GM21786 (cell line): ENCODE results near the gene CDT1.

Source experiments
- ATAC-seq: cut with Tn5 transposase; IDR thresholded peaks from one replicate; pipeline ENCODE4 v1.9.1; 2021; ENCODE audit not compliant: unreplicated experiment

The CDT1 gene

DNA sequence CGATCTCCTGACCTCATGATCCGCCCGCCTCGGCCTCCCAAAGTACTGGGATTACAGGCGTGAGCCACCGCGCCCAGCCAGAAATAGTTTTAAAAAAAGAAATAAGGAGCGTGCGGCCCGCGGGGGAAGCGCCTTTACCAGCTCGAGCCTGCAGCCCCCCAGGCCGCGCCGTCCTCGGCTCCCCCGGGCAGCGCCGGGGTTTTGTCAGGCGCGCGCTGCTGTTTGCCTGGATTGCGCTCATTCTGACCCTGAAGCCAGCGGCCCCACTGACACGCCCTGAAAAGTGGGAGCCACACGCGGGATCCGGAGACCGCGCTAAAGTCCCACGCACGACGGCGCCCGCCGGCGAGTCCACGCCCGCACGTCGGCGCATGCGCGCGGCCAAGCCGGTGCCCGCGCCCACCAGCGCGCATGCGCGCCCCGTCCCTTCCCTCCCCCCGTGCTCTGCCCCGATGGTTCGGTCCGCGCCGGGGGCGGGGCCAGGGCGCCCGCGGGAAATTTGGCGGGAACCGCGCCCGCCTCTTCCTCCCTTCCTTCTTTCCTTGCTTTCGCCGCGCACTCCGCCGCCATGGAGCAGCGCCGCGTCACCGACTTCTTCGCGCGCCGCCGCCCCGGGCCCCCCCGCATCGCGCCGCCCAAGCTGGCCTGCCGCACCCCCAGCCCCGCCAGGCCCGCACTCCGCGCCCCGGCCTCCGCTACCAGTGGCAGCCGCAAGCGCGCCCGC is at the start of gene CDT1:
CDT1 (plus strand) TSS at position 526 of the 724 bp plus-strand sequence; CDS start at position 569, 43 bp downstream.
- no peak for ATAC-seq

DNA sequence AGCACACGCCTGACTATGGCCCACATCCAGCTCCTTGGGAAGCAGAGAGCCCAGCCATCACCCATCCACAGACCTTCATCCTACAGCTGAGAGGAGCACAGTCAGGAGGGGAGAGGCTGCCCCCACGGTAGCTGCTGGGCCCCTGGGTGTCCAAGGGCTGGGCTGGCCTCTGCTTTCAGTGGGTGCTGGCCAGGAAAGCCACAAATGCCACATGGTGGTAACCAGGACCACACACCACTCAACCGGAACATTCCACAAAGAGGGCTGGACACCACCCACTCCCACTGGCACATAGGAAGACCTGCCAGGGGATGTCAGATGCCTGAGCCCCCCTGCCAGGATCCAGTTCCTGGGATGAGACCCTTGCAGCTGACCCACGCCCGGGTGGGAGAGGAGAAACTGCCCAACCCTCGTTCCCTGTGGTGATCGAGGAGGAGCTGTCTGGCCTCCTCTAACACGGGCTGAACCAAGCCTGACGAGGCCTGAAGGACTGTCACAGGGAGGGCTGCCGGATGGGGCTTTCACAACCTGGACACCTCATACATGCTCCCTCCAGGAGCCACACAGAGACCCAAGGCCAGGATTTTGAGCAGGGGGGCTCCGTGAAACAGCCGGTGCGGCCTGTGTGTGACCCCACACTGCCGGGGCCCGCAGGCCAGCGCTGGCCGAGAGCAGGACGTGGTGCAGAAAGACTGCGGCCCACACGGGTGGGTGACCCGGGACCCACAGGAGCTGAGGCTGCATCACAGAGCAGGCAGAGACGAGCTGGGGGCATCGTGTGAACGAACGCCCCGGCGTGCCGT is 49.3 kb upstream of the CDT1 start:
- no peak for ATAC-seq

DNA sequence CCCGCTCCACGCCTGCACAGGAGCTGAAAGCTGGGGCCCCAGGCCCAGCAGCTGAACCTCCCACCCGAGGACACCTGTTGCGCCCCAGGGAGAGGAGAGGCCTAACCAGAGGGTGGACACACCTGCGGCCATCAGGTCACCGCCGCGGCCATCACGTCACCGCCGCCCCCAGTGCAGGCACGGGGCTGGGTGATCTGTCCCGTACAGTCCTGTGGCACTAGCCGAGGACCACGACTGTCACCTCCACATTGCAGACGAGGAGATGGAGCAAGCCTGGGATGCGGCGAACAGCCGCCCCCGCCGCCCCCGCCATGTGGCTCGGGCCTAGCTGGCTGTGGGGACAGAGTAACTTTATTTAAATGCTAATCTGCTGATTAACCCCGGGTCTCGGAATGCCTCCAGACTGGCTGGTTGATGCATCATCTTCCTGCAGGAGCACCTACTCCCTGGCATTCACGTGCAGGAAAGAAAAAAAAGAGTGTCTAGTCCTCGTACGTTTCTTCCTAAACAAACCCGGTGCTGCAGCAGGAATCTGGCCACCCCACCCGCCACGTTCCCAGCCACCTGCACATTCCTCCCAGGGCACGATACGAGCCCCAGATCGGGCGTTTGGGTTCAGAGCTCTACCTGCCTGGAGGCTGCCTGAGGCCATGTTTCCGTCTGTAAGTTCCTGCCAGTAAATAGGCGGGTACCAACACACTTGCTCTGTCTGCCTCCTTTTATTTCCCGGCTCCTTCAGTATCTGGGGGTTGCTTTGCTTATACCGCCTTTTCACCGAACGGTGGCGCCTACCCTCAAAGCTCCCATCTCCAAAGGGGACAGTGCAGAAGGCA is 48.5 kb upstream of the CDT1 start:
- no peak for ATAC-seq

DNA sequence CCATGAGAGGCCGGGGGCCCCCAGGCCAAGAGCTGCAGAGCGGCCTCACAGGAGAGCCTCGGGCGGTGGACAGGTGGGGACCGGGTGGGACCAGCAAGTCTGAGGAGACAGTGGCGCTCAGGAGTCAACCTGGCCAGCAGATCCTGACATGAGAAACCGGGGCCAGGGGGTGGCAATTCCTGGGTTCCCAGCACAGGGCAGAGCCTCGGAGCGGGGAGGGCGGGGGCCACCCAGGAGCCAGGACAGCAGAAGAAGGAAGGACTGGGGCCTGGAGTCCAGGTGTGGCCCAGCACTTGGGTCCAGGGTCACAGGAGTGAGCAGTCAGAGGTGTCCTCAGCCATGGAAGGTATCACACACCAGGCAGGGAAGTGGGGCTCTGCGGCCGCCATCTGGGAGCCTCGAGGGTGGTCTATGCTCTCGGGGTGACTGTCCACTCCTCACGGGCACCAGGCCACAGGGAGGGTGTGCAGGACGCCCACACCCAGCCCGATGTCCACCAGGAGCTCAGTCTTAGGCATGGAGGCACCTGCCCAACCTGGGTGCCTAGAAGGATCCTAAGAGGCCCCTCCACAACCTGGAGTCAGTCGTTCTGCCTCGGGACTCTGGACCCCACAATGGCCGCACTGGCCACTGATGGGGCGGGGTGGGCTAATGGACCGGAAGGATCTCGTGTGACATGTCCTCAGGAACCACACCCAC is 47.7 kb upstream of the CDT1 start:
- ATAC-seq: no peak

DNA sequence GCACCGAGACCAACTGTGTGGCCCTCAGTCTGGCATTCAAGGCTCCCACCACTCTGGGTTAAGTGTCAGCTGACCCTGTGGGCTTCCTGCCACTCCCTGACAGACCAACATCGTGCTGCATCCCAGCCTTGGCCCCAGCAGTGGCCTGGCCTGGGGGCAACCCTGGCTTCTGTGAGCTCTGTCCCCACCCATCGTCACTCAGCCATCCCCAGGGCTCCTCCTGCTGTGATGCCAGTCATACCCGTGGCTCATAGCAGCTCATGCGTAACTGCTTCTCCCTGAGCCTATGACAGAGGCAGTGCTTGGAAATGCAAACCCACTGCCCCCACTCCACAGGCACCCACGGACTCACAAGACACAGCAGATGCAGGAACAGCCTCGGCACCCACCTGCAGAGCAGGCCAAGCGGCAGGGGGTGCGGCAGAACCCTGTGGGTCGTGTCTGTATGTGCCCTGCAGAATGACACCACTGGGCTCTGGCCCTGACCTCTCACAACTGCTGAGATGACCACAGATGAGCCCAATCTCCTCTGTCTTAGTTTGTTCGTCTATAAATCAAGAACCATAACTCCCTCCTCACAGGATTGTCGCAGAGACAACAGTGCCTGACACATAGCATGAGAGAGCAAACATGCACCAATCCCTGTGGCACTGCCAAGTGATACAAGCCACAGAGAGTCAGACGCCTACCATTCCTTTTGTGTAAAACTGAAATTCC is 45.2 kb upstream of the CDT1 start:
- ATAC-seq: no peak

DNA sequence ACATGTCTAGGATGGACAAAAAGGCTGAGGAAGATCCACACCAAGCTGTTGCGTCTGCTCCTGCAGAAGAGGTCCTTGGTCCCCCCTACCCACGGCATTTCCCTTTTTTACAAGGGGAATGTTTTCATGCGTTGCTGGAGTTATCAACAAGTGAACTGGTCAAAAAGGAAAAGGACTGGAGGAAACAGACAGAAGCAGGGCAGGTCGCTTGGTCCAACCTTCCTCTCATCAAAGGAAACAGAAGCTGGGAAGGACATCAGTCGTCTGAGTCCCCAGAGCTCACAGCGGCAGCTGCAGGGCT is 44.7 kb upstream of the CDT1 start:
- ATAC-seq: no peak

DNA sequence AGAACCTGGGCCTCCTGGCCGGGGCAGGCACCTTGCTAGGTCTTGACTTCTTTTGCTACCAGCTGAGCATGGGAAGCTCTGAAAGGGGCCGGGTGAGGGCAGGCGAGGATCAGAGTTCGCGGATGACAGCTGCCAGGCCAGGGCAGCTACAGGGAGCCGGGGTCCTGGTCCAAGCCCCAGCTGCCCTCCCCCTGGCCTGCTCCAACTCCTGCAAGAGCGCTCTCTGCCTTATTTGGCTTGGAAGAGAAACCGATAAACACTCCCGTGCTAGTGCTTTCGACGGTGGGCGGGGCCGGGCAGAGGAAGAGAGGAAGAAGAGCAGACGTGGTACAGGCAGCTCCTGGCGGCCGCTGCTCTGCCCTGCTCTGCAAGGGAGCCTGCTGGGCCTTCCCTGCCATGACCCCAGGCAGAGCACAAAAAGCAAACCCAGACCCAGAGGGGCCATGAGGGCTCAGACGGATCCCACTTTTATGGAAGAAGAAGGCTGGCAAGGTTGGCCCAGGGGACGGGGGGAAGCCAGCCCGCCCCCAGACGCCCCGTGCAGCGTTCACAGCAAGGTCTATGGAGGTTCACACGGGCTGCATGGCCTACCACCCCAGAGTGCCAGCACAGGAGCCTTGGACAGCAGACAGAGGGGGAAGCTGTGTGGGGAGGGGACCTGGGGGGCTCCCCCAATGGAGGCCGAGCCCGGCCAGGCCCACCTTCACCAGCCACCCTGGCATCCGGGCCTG is 44.2 kb upstream of the CDT1 start:
- ATAC-seq: no peak

DNA sequence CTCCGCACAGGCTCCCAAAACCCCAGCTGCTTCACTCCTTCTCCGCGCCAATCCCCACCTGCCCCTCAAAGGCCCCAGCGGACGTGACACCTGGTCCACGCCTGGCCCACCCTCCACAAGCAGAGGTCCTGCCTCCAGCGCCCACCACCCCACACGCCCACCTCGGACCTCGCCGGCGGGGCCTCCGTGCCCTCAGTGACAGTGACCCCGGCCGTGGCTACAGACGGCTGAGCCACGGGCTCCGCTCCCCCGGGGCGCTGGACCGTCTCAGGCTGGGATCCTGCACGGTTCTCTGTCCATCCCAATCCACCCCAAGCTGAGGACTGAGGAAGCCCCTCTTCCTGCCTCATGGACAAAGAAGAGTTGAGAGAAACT is 43.6 kb upstream of the CDT1 start:
- ATAC-seq: no peak

DNA sequence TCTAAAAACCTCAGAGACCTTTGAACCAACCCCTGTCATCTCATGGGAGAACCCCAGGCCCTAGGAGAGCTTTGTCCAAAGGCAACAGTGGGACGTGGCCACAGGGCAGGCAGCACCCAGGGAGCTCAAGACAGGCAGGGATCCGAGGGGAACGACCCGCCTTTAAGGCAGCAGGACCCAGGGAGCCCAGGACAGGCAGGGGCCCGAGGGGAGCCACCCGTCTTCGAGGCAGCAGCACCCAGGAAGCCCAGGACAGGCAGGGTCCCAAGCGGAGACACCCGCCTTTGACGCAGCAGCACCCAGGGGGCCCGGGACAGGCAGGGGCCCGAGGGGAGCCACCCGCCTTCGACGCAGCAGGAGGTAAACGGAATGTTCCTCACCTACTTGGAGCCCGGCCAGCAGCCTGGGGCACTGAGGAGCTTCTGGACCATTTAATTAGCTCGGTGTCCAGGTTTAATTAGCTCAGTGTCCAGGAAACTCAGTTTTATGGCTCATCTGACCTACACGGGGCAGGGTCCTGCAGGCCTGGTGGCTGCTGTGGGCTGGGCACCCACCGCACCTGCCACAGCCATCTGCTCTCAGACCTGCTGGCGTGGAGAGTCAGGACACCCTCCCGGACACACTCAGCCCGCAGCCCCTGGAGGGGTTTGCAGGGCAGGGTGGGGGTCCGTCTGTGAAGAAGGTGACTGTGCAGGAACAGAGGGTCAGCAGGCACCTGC is 43.0 kb upstream of the CDT1 start:
- no peak for ATAC-seq

DNA sequence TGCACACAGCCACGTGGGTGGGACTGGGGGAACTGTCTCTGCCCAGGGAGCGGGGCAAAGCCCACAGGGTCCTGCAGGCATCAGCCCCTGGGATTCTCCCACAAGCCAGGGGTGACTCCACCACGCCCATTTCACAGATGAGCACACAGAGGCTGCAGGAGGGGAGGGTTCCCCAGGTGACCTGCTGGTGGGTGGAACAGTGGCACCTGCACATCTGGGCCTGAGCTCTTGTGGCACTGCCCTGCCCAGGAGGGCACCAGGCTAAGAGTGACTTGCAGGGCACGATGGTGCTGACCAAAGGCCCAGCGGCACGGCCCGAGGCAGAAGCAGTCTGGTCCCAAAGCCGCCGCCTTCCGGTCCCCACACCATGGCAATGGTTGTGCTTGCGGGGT is 42.5 kb upstream of the CDT1 start:
- ATAC-seq: no peak

DNA sequence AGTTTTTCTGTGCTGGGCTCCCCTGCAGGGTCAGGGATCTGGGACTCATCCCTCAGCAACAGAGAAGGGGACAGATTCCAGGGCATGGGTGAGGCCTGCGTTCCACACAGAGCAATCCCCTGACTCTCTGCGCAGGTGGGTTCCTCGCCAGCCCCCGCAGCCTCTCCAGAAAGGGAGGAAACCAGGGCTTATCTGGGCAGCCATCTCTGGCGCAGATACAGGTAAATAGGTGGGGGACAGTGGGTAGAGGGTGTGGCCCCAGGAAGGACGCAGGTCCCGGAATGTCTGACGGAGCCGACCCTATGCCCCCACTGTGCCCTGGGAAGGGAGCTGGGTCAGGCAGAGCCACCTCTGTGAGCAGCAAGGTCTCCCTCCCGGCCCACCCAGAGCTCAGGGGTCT is 41.8 kb upstream of the CDT1 start:
- no peak for ATAC-seq

DNA sequence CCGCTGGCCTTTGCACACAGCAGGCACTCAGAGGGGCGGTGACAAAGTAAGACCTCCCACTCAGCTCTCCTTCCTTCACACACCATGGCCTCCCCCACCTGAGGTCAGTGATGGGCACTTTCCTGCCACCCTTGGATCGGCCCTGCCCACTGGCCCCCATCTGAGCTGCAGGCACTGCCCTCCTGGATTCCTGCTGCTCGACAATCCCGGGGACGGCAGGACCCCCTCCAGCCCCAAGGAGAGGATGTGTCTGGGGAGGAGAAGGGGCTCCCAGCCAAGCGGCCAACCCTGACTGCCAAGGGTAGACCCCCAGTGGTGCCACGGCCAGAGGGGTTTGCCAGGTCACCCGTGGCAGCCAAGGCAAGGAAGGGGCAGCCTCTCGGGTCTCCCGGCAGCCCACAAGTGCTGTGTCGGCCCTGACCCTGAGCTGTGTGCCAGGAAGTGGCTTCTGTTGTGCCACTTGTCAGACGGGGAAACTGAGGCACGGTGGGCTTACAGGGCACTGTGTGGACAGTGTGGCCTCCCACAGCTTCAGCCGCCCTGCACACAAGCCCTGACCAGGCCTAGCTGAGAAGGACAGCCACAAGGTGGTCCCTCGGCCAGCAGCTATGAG is 41.2 kb upstream of the CDT1 start:
- ATAC-seq: no peak

DNA sequence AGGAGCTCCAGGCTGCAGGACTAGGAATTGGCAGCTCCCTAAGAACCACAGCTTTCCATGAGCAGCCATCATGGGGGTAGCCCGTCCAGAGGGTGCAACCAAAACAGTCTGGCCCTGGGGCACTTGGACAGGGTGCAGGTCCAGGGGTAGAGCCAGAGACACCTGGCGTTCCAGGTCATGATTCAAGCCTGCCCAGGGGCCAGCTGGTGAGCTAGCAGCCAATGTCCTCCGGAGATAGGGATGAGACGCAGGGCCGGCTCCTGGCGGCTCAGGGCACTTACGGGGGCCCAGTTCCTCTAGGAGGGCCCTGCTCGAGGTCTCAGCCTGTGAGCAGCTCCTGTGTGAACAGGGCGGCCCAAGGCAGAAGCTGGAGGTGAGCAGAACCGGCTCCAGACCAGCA is 40.6 kb upstream of the CDT1 start:
- no peak for ATAC-seq

DNA sequence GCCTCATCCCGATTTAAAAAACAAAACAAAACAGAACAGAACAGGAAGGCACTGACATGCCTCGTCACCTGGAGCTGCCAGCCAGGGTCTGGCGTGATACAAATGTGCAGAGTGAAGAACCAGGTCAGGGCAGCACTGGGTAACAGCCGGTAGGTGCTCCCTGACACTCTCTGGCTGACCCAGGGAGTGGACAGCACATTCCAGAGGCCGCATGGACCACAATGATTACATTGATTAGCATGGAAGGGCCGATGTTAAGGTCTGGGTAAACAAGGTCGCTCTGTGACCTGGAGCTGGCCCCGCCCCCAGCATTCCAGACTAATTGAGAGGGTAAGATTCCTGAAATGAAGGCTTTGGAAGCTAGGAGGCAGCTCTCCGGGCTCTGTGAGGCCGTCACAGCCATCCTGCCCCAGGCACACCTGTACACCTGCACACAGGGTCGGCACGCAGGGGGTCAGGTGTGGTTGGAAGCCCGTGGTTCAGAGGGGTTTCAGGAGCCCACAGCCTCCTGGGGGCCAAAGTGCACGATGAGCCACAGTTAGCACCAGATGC is 40.0 kb upstream of the CDT1 start:
- ATAC-seq: no peak

DNA sequence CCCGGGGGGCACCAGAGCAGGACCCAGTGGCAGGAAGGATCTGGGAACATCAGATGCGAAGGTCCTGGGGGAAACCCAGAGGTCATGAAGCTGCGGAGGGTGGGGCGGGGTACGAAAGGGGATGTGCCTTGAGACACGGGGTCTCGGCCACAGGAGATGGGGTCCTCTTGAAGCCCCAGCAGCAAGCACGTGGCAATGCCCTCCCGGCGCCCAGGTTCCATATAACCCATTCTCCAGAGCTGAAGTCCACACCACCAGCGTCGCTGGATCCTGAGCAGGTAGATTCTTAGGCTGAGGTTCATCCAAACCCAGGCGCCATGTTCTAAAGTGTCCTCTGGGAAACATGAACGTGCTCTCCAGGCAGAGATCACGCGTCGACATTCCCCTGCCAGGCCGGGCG is 39.5 kb upstream of the CDT1 start:
- ATAC-seq: no peak

DNA sequence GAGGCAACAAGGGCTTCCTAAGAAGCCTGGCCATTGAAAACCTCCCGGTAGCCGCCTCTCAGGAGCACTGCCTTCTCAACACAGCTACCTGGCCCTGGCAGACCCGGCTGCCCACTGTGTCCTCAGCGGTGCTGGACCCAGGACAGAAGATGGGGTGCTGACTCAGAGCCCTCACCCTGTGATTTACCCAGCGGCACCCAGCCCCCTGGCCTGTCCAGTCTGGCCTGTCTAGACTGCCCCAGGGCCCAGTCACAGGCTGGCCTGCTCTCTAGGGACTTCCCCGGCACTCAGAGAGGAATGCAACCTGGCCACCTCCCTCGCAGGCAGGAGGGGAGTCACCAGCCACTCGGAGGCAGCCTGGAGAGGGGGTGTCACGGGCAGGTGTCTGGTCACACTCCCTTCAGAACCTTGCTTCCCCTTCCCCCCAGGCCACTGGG is 38.7 kb upstream of the CDT1 start:
- ATAC-seq: no peak

DNA sequence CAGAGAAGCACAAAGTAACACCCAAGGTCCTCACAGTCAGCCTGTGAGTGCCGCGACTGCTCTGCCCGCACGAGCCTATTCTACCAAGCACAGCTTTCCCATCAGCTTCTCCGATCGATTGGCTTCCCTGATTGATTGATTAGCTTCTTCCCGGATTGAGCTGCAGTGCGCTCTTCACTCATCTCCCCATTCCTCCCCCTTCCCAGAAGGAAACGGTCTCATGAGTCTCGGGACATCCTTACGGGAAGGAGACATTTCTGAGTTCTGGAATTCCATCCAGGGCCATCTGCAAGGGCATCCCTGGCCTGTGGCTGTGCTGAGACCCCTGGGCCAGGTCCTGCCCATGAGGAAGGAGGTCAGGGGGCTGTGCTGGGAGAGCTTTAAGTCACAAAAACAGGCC is 36.6 kb upstream of the CDT1 start:
- ATAC-seq: no peak

DNA sequence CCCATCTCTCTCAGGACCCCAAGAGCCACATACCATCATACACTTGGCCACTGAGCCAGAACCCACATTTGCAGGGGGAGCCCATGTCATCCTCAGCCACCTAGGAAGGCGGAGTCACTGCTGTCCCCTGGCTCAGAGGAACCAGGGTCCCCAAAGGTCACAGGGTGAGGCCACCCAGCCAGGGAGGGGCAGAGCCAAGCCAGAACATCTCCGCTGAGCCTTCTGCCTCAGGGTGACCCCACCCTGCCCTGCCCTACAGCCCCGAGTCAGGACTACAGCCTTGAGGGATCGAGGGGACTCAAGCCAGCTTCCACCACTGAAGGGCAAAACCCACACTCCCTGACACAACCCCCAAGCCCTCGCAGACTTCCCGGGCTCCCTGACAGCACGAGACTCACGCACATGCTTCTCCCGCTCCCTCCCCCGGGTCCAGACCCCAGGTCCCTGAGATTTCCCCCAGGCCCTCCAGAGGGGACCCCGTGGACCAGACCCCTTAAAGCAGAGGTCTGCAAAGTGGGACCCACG is 36.0 kb upstream of the CDT1 start:
- ATAC-seq: no peak
